K562 (cell line): ENCODE measurements around the gene GPAT3. TPM values are rescaled to one million over a fixed set of nuclear protein-coding genes. Genes with fewer than 3 reads are reported as not detected.

Experiments
- ARID1B ChIP-seq: fragments of 450-650 bp; IDR thresholded peaks from 2 replicates; pipeline ENCODE4 v1.6.1; 2016; ENCODE audit warnings: antibody characterized with exemption, mild to moderate bottlenecking, inconsistent platforms
- BCOR ChIP-seq: fragments of 450-650 bp; IDR thresholded peaks from 2 replicates; pipeline ENCODE4 v1.6.1; 2016
- CBFA2T2 ChIP-seq: fragments of 450-650 bp; conservative IDR thresholded peaks from 2 replicates; pipeline ENCODE4 v1.6.1; 2017; ENCODE audit warnings: mild to moderate bottlenecking
- CC2D1A ChIP-seq: fragments of 450-650 bp; IDR thresholded peaks from 2 replicates; pipeline ENCODE4 v1.6.1; 2017; ENCODE audit warnings: mild to moderate bottlenecking
- EHMT2 ChIP-seq: fragments of 450-650 bp; IDR thresholded peaks from 2 replicates; pipeline ENCODE4 v1.6.1; 2018; ENCODE audit warnings: antibody characterized with exemption
- HDGF ChIP-seq: fragments of 450-650 bp; IDR thresholded peaks from 2 replicates; pipeline ENCODE4 v1.6.1; 2016
- LARP7 ChIP-seq: fragments of 450-650 bp; IDR thresholded peaks from 2 replicates; pipeline ENCODE4 v1.6.1; 2016
- NFRKB ChIP-seq: fragments of 450-650 bp; IDR thresholded peaks from 2 replicates; pipeline ENCODE4 v1.6.1; 2016; ENCODE audit warnings: low read depth
- NKRF ChIP-seq: fragments of 450-650 bp; IDR thresholded peaks from 2 replicates; pipeline ENCODE4 v1.6.1; 2016; ENCODE audit warnings: borderline replicate concordance
- PHF20 ChIP-seq: fragments of 450-650 bp; IDR thresholded peaks from 2 replicates; pipeline ENCODE4 v1.6.1; 2018; ENCODE audit not compliant: partially characterized antibody
- SMAD4 ChIP-seq: fragments of 250-450 bp; sonication (Bioruptor Pico); conservative IDR thresholded peaks from 2 replicates; pipeline ENCODE4 v1.8.0; 2021; ENCODE audit warnings: inconsistent platforms, mild to moderate bottlenecking, moderate library complexity
- SMARCA5 ChIP-seq: fragments of 450-650 bp; IDR thresholded peaks from 2 replicates; pipeline ENCODE4 v1.6.1; 2016
- TRIM24 ChIP-seq, 2 experiments: fragments of 450-650 bp; IDR thresholded peaks; 2 replicates each; pipeline ENCODE4 v1.6.1; 2016
- TRIM25 ChIP-seq: fragments of 450-650 bp; IDR thresholded peaks from 2 replicates; pipeline ENCODE4 v1.7.0; 2016; ENCODE audit warnings: borderline replicate concordance
- YY1 ChIP-seq, 3 experiments: IDR thresholded peaks; 2 replicates each; pipeline ENCODE4 v1.6.1; 2011; ENCODE audit warnings: low read length in 2 of 3, mild to moderate bottlenecking in 2 of 3, moderate library complexity in 2 of 3, borderline replicate concordance in 1 of 3, control low read depth in 1 of 3, low read depth in 1 of 3; ENCODE audit not compliant: insufficient read depth in 3 of 3, insufficient replicate concordance in 2 of 3, control insufficient read depth in 1 of 3, insufficient read length in 1 of 3; ENCODE audit errors: extremely low read depth in 1 of 3
- polyA plus RNA-seq, 8 experiments: library from polyadenylated mRNA; depleted of rRNA in 4 of 8; stranded (reverse) in 5 of 8; unstranded in 3 of 8; fragments of >200 nt; fragmentation: Nextera tagmentation in 2 of 8; fragmentation: Illumina TruSeq in 1 of 8; extraction: Ambion mirVana in 2 of 8; extraction: Trizol in 1 of 8; gene quantifications; 2 replicates each; pipeline versions ENCODE4 v1.2.1 to v1.2.3, GENCODE V29; 2011 to 2014; ENCODE audit warnings: inconsistent platforms in 1 of 8, missing spikeins in 1 of 8
- total RNA-seq, 7 experiments: library from RNA; depleted of rRNA in 6 of 7; stranded (reverse); fragments of >200 nt in 6 of 7; fragmentation: Illumina TruSeq in 2 of 7; extraction: Trizol in 2 of 7; gene quantifications; 2 replicates each; pipeline versions ENCODE4 v1.2.1 to v1.2.3, GENCODE V29; 2011 to 2021; ENCODE audit warnings: low replicate concordance in 1 of 7
- TF ChIP-seq, protein P1 (sequence below): fragments of 450-650 bp; formaldehyde crosslinking; conservative IDR thresholded peaks from 2 replicates; pipeline ENCODE4 v1.4.0; 2022; ENCODE audit warnings: mild to moderate bottlenecking, missing genetic modification characterization
- TF ChIP-seq, protein P2 (sequence below): fragments of 450-650 bp; formaldehyde crosslinking; IDR thresholded peaks from 2 replicates; pipeline ENCODE4 v1.4.0; 2020; ENCODE audit warnings: mild to moderate bottlenecking, moderate library complexity
- TF ChIP-seq, protein P3 (sequence below): fragments of 450-650 bp; formaldehyde crosslinking; IDR thresholded peaks from 2 replicates; pipeline ENCODE4 v1.4.0; 2022; ENCODE audit warnings: missing genetic modification characterization
- TF ChIP-seq, protein P4 (sequence below), 3 experiments: IDR thresholded peaks in 2 of 3; conservative IDR thresholded peaks in 1 of 3; 2 replicates each; pipeline ENCODE4 v1.5.1; 2011 to 2012; ENCODE audit warnings: low read length in 3 of 3, mild to moderate bottlenecking in 3 of 3, control low read depth in 2 of 3, improper control_type of control experiment in 1 of 3, inconsistent platforms in 1 of 3, low read depth in 1 of 3, mixed read lengths in 1 of 3, moderate library complexity in 1 of 3; ENCODE audit not compliant: insufficient read depth in 2 of 3

The GPAT3 gene
- total and polyA plus RNA-seq, 9 of the 15 experiments (the other 6 are each of a cell fraction or from before 2014, with no cell fraction given): 4.1 to 16.1 (median 13.1) TPM

- peak; percentile 56; the same call in 1 of the 2 replicates for TF ChIP-seq NKRF
- peak; percentile 73 for TF ChIP-seq SMARCA5
- TF ChIP-seq PHF20: peak; percentile 45
- TF ChIP-seq TRIM25: 0 out of 2 replicates have a peak, but pooled peaks have one; percentile 69
- TF ChIP-seq, protein P1, sequence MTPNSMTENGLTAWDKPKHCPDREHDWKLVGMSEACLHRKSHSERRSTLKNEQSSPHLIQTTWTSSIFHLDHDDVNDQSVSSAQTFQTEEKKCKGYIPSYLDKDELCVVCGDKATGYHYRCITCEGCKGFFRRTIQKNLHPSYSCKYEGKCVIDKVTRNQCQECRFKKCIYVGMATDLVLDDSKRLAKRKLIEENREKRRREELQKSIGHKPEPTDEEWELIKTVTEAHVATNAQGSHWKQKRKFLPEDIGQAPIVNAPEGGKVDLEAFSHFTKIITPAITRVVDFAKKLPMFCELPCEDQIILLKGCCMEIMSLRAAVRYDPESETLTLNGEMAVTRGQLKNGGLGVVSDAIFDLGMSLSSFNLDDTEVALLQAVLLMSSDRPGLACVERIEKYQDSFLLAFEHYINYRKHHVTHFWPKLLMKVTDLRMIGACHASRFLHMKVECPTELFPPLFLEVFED: peak; percentile 45
- TF ChIP-seq TRIM24 (IDR thresholded peaks at IDR 0.05): peak; percentile 43 to 44; a peak in 1 of 4 replicates
- peak; percentile 41; the same call in 1 of the 2 replicates for TF ChIP-seq ARID1B
- TF ChIP-seq LARP7: peak; percentile 60; the same call in 1 of the 2 replicates
- peak; percentile 36; the same call in 1 of the 2 replicates for TF ChIP-seq SMAD4 (CRISPR knock-in tag)
- TF ChIP-seq HDGF: peak; percentile 78
- TF ChIP-seq, protein P2, sequence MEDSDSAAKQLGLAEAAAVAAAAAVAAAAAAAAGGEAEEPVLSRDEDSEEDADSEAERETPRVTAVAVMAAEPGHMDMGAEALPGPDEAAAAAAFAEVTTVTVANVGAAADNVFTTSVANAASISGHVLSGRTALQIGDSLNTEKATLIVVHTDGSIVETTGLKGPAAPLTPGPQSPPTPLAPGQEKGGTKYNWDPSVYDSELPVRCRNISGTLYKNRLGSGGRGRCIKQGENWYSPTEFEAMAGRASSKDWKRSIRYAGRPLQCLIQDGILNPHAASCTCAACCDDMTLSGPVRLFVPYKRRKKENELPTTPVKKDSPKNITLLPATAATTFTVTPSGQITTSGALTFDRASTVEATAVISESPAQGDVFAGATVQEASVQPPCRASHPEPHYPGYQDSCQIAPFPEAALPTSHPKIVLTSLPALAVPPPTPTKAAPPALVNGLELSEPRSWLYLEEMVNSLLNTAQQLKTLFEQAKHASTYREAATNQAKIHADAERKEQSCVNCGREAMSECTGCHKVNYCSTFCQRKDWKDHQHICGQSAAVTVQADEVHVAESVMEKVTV (CRISPR knock-in tag): peak; percentile 75
- TF ChIP-seq EHMT2: peak; percentile 87
- TF ChIP-seq, protein P3, sequence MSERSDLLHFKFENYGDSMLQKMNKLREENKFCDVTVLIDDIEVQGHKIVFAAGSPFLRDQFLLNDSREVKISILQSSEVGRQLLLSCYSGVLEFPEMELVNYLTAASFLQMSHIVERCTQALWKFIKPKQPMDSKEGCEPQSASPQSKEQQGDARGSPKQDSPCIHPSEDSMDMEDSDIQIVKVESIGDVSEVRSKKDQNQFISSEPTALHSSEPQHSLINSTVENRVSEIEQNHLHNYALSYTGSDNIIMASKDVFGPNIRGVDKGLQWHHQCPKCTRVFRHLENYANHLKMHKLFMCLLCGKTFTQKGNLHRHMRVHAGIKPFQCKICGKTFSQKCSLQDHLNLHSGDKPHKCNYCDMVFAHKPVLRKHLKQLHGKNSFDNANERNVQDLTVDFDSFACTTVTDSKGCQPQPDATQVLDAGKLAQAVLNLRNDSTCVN (CRISPR knock-in tag): peak; percentile 59; the same call in 1 of the 2 replicates
- peak; percentile 47; the same call in 1 of the 2 replicates for TF ChIP-seq NFRKB
- TF ChIP-seq YY1 (IDR thresholded peaks at IDR 0.05; ENCODE audit: borderline replicate concordance in 1 of 3, control insufficient read depth in 1 of 3, extremely low read depth in 1 of 3, insufficient read depth in 3 of 3, insufficient read length in 1 of 3, insufficient replicate concordance in 2 of 3, low read depth in 1 of 3, low read length in 2 of 3): peak; percentile 55 to 92 (median 86)
- 0 out of 2 replicates have a peak, but pooled peaks have one; percentile 5 for TF ChIP-seq CBFA2T2
- peak; percentile 84 for TF ChIP-seq CC2D1A
- peak; percentile 35; the same call in 1 of the 2 replicates for TF ChIP-seq BCOR
- TF ChIP-seq, protein P4, sequence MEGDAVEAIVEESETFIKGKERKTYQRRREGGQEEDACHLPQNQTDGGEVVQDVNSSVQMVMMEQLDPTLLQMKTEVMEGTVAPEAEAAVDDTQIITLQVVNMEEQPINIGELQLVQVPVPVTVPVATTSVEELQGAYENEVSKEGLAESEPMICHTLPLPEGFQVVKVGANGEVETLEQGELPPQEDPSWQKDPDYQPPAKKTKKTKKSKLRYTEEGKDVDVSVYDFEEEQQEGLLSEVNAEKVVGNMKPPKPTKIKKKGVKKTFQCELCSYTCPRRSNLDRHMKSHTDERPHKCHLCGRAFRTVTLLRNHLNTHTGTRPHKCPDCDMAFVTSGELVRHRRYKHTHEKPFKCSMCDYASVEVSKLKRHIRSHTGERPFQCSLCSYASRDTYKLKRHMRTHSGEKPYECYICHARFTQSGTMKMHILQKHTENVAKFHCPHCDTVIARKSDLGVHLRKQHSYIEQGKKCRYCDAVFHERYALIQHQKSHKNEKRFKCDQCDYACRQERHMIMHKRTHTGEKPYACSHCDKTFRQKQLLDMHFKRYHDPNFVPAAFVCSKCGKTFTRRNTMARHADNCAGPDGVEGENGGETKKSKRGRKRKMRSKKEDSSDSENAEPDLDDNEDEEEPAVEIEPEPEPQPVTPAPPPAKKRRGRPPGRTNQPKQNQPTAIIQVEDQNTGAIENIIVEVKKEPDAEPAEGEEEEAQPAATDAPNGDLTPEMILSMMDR (IDR thresholded peaks at IDR 0.05 in 2 of 3, conservative IDR thresholded peaks at IDR 0.05 in 1 of 3; ENCODE audit: insufficient read depth in 2 of 3, low read depth in 1 of 3, low read length in 3 of 3): peak; percentile 68 to 78 (median 72)
Measured at GRCh38 chr4:83509156-83509585, 26.7 kb upstream of the GPAT3 start (continued).
